Caco-2 (cell line): Measurements from ENCODE around the gene CTU1. TPM values are rescaled to one million over a fixed set of nuclear protein-coding genes. Genes with fewer than 3 reads are reported as not detected.

ENCODE experiments used
- BruUV-seq: library from RNA; stranded (reverse); fragments of 400-500 nt; replicated peaks from 2 replicates; lab custom pipeline; 2021; lab: Mats Ljungman, UMichigan
- CTCF ChIA-PET: fragments of 300-600 bp; sonication (Branson Sonifier 250); formaldehyde crosslinking; loops from one replicate; lab custom pipeline; 2022; ENCODE audit warnings: antibody characterized with exemption; lab: Charles Lee
- POLR2A ChIA-PET: fragments of 300-600 bp; sonication (Branson Sonifier 250); formaldehyde crosslinking; loops from one replicate; lab custom pipeline; 2022; ENCODE audit warnings: antibody characterized with exemption; lab: Charles Lee
- DNase-seq, 2 experiments: peaks; one replicate each; pipeline versions ENCODE4 v3.0.0 to v3.0.0-alpha.2; 2020 to 2022
- H3K27me3 ChIP-seq: replicated peaks from 2 replicates; pipeline ENCODE4 v1.6.0; 2011; ENCODE audit warnings: low read length; ENCODE audit not compliant: control insufficient read depth, insufficient read depth
- H3K36me3 ChIP-seq: 2 replicates; pipeline ENCODE4 v1.5.1; 2011; ENCODE audit warnings: low read length; ENCODE audit not compliant: control insufficient read depth, insufficient read depth
- H3K4me1 ChIP-seq: fragments of 250-450 bp; sonication (Bioruptor Pico); 2 replicates; pipeline ENCODE4 v1.5.1; 2020; ENCODE audit warnings: mild to moderate bottlenecking
- H3K4me3 ChIP-seq: 2 replicates; pipeline ENCODE4 v1.5.1; 2011; ENCODE audit warnings: low read depth, mild to moderate bottlenecking, control low read depth, low read length
- H3K9me3 ChIP-seq: fragments of 250-450 bp; sonication (Bioruptor Pico); 2 replicates; pipeline ENCODE4 v1.5.1; 2020; ENCODE audit warnings: mild to moderate bottlenecking, moderate library complexity
- H3K27ac Mint-ChIP-seq: one replicate; pipeline ENCODE4 v1.8.0; 2022; ENCODE audit warnings: mixed read lengths; ENCODE audit not compliant: unreplicated experiment
- H3K27me3 Mint-ChIP-seq: one replicate; pipeline ENCODE4 v1.8.0; 2022; ENCODE audit warnings: mixed read lengths; ENCODE audit not compliant: insufficient read depth, unreplicated experiment
- H3K36me3 Mint-ChIP-seq: one replicate; pipeline ENCODE4 v1.8.0; 2022; ENCODE audit warnings: mild to moderate bottlenecking, mixed read lengths; ENCODE audit not compliant: insufficient read depth, unreplicated experiment
- H3K4me1 Mint-ChIP-seq: one replicate; pipeline ENCODE4 v1.8.0; 2022; ENCODE audit warnings: low read depth, mixed read lengths; ENCODE audit not compliant: unreplicated experiment
- H3K4me3 Mint-ChIP-seq: one replicate; pipeline ENCODE4 v1.8.0; 2022; ENCODE audit warnings: mild to moderate bottlenecking, moderate library complexity, mixed read lengths; ENCODE audit not compliant: unreplicated experiment
- H3K9me3 Mint-ChIP-seq: one replicate; pipeline ENCODE4 v1.8.0; 2022; ENCODE audit warnings: mixed read lengths; ENCODE audit not compliant: unreplicated experiment
- intact Hi-C: fragments of 100-400 bp; cut with micrococcal nuclease; formaldehyde crosslinking; loops from one replicate; pipeline ENCODE4 v1.10.0; 2022; ENCODE audit not compliant: unreplicated experiment
- total RNA-seq: library from RNA; stranded (reverse); gene quantifications from 2 replicates; pipeline ENCODE4 v1.2.3, GENCODE V29; 2022
- TF ChIP-seq, protein P1 (sequence below), 2 experiments: fragments of 200-600 bp in 1 of 2; IDR thresholded peaks; 1 replicate in 1 of 2; 2 replicates in 1 of 2; pipeline versions ENCODE4 v1.5.1 to v1.8.0; 2011 to 2022; ENCODE audit warnings: antibody characterized with exemption in 1 of 2, control low read depth in 1 of 2, inconsistent platforms in 1 of 2, low read depth in 1 of 2, low read length in 1 of 2, mild to moderate bottlenecking in 1 of 2, moderate library complexity in 1 of 2; ENCODE audit not compliant: insufficient read depth in 1 of 2, severe bottlenecking in 1 of 2, unreplicated experiment in 1 of 2

The CTU1 gene
- total RNA-seq, 1 experiment from 2014 or later, result 8.1 TPM

DNA sequence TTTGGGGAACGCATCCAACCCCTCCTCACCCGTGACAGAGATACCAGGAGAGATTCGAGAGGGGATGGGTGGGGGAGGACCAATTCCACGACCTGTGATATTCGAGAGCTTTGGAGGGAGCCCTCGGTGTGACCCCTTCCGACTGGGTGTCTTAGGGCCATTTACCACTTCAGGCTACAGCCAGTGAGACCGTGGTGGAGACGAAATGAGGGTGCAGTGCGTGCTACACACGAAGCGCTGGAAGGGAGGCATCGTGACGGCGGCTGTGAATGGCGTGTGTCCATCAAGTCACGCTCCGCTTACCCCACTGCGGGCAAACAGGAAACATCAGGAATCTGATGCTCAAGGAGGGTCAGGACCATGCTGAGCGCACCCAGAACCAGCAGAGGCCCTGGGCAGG is 10.4 kb downstream of the CTU1 start:
- Histone ChIP-seq H3K4me1 (no peaks in the 10 kb centered on the region), H3K9me3 (no peaks in the 10 kb centered on the region), H3K27me3 (no peaks in the 10 kb centered on the region), H3K36me3 (no peaks in the 10 kb centered on the region; the same call in none of the 2 replicates), H3K4me3 (no peak overlapping the region)
- no TSS peak for BruUV-seq
- peaks cover 17% of the 10 kb centered on the region for H3K36me3 Mint-ChIP-seq
- no peak overlapping the region for H3K4me3 Mint-ChIP-seq
- no peak for DNase-seq
- intact Hi-C loops, result loop anchor here (2.0 kb wide), 1 partner anchor 175 kb away; no protein-coding TSS in a partner anchor
- POLR2A ChIA-PET, result no interaction called here
- peaks cover under 1% of the 10 kb centered on the region for H3K4me1 Mint-ChIP-seq
- TF ChIP-seq, protein P1, sequence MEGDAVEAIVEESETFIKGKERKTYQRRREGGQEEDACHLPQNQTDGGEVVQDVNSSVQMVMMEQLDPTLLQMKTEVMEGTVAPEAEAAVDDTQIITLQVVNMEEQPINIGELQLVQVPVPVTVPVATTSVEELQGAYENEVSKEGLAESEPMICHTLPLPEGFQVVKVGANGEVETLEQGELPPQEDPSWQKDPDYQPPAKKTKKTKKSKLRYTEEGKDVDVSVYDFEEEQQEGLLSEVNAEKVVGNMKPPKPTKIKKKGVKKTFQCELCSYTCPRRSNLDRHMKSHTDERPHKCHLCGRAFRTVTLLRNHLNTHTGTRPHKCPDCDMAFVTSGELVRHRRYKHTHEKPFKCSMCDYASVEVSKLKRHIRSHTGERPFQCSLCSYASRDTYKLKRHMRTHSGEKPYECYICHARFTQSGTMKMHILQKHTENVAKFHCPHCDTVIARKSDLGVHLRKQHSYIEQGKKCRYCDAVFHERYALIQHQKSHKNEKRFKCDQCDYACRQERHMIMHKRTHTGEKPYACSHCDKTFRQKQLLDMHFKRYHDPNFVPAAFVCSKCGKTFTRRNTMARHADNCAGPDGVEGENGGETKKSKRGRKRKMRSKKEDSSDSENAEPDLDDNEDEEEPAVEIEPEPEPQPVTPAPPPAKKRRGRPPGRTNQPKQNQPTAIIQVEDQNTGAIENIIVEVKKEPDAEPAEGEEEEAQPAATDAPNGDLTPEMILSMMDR (IDR thresholded peaks at IDR 0.05; ENCODE audit: insufficient read depth in 1 of 2, low read depth in 1 of 2, low read length in 1 of 2, severe bottlenecking in 1 of 2, unreplicated experiment in 1 of 2), result no peak
- H3K27ac Mint-ChIP-seq, result no peak overlapping the region
- no peaks in the 10 kb centered on the region for H3K27me3 Mint-ChIP-seq
- H3K9me3 Mint-ChIP-seq, result no peaks in the 10 kb centered on the region
- CTCF ChIA-PET, result no interaction called here

DNA sequence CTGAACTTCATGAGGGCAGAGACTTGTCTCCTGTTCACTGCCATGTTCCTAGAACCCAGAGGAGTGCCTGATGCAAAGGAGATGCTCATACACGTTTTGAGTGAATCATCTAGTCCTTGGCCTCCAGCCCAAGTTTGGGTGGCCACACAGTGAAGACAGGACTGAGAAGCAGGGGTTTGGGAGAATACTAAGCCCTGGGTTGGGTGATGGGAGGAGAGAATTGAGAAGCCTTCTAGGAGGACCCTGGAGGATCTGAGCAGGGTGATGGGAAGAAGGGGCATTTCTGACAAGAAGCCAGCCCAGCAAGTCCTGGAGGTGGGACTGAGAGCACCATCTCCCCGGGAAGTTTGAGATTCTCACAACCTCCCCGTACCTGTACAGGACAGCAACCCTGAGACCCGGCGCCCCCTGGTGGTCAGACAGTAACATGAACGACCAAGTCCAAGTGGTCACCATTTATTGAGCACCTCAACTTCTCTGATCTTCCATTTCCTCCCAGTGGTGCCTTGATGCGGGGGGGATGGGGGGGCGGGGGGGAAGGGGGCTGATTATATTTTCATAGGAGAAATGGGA is 11.0 kb downstream of the CTU1 start:
- H3K9me3 ChIP-seq, result no peaks in the 10 kb centered on the region
- Mint-ChIP-seq H3K9me3 (no peaks in the 10 kb centered on the region), H3K4me1 (peaks cover 6% of the 10 kb centered on the region), H3K27ac (no peak overlapping the region), H3K36me3 (peaks cover 17% of the 10 kb centered on the region), H3K27me3 (no peaks in the 10 kb centered on the region), H3K4me3 (no peak overlapping the region)
- ChIA-PET POLR2A (no interaction called here), CTCF (interaction anchor here (1.2 to 3.2 kb wide), 2 partner anchors 16 to 76 kb away, joined by 3 to 61 read pairs; no protein-coding TSS in a partner anchor)
- intact Hi-C loops, result loop anchor here (2.0 kb wide), 1 partner anchor 174 kb away; no protein-coding TSS in a partner anchor
- TF ChIP-seq, protein P1 (IDR thresholded peaks at IDR 0.05; ENCODE audit: insufficient read depth in 1 of 2, low read depth in 1 of 2, low read length in 1 of 2, severe bottlenecking in 1 of 2, unreplicated experiment in 1 of 2), result peak; percentile 64 to 79
- H3K4me1 ChIP-seq, result no peaks in the 10 kb centered on the region
- DNase-seq, result peak; percentile 70 to 81
- no peaks in the 10 kb centered on the region; the same call in 1 of the 2 replicates for H3K36me3 ChIP-seq
- no TSS peak for BruUV-seq
- H3K27me3 ChIP-seq, result no peaks in the 10 kb centered on the region
- H3K4me3 ChIP-seq, result no peak overlapping the region

DNA sequence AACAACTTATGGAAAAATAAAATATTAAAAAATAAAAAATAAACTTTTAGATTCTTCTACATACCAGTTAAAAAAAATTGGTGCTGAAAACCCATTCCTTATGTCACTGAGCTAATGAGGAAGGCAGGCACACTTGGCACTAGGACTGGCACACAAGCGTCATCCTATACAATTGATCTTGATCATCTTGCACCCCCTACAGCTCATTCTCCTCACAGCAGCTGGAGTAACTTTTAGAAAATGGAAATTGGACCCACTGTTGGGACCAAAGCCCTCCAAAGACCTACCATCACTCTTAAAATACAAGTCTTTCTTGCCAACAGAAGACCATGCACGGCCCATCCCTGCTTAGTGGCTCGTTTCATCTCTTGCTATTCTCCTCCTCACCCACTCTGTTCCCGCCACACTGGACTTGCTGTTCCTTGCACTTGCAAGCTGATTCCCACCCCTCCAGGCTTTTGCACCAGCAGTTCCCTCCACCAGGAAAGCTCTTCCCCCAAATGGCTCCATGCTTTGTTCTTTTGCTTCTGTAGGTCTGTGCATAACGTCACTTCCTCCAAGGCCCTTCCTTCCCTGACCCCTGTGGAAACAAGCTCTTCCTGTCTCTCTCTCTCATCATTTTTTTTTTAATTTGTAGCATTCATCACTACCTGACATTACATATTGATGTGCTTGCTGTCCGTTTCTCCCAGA is 11.6 kb downstream of the CTU1 start:
- Histone ChIP-seq H3K4me3 (no peak overlapping the region), H3K4me1 (no peaks in the 10 kb centered on the region), H3K9me3 (no peaks in the 10 kb centered on the region), H3K36me3 (no peaks in the 10 kb centered on the region; the same call in 1 of the 2 replicates), H3K27me3 (no peaks in the 10 kb centered on the region)
- peaks cover 12% of the 10 kb centered on the region for H3K4me1 Mint-ChIP-seq
- intact Hi-C loops, result loop anchor here (2.0 kb wide), 1 partner anchor 174 kb away; no protein-coding TSS in a partner anchor
- no peak for DNase-seq
- peaks cover 17% of the 10 kb centered on the region for H3K36me3 Mint-ChIP-seq
- POLR2A ChIA-PET, result no interaction called here
- no peaks in the 10 kb centered on the region for H3K27me3 Mint-ChIP-seq
- no peaks in the 10 kb centered on the region for H3K9me3 Mint-ChIP-seq
- H3K27ac Mint-ChIP-seq, result no peak overlapping the region
- no TSS peak for BruUV-seq
- TF ChIP-seq, protein P1 (IDR thresholded peaks at IDR 0.05; ENCODE audit: insufficient read depth in 1 of 2, low read depth in 1 of 2, low read length in 1 of 2, severe bottlenecking in 1 of 2, unreplicated experiment in 1 of 2), result peak in 1 of 2 experiments; percentile 23
- no peak overlapping the region for H3K4me3 Mint-ChIP-seq
- CTCF ChIA-PET, result interaction anchor here (0.5 to 3.2 kb wide), 3 partner anchors 16 to 1171 kb away, joined by 3 to 61 read pairs (median 3); no protein-coding TSS in a partner anchor
